GM12801 (cell line): ENCODE measurements around the gene MYF6.

Source experiments
- TF ChIP-seq, protein P1 (sequence below): IDR thresholded peaks from one replicate; pipeline ENCODE4 v1.5.1; 2011; ENCODE audit warnings: control low read depth; ENCODE audit not compliant: insufficient read length; ENCODE audit errors: extremely low read depth

Gene MYF6

DNA sequence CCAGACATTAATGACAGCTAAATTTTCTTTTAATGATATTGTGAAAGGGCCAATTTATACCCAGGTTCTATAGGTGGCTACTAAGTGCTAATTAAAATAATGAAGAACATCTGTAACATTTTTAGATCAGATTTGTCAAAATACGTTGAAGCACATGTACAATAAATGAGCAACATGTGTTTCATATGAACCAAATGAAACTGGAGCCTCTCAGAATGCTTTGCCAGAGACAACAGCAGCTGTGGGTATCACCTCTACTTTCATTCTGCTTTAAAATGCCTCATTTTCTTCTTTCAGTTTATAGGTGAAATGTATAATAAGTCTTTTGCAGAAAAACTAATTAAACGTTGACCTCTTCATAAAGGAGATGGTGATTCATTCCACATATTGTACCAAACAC lies 26.1 kb upstream of the MYF6 start:
- TF ChIP-seq, protein P1, sequence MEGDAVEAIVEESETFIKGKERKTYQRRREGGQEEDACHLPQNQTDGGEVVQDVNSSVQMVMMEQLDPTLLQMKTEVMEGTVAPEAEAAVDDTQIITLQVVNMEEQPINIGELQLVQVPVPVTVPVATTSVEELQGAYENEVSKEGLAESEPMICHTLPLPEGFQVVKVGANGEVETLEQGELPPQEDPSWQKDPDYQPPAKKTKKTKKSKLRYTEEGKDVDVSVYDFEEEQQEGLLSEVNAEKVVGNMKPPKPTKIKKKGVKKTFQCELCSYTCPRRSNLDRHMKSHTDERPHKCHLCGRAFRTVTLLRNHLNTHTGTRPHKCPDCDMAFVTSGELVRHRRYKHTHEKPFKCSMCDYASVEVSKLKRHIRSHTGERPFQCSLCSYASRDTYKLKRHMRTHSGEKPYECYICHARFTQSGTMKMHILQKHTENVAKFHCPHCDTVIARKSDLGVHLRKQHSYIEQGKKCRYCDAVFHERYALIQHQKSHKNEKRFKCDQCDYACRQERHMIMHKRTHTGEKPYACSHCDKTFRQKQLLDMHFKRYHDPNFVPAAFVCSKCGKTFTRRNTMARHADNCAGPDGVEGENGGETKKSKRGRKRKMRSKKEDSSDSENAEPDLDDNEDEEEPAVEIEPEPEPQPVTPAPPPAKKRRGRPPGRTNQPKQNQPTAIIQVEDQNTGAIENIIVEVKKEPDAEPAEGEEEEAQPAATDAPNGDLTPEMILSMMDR = no peak

DNA sequence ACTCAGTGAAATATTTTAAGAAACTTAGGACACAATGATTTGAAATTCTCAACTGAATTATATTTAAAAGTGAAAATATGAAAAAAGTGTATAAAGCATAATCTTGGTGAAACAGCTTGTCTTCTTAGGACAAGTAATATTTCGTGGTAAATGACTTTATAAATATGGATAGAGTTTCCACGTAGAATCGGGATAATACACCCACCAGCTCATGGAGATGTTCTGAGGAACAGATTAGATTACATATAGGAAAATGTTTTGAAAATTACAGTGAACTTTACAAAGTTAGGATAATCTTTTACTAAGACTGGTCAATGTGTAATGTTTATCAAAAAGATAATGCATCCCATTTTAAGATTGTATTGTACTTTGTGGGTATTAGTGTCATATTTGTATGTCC lies 25.6 kb upstream of the MYF6 start:
- TF ChIP-seq, protein P1 = no peak

DNA sequence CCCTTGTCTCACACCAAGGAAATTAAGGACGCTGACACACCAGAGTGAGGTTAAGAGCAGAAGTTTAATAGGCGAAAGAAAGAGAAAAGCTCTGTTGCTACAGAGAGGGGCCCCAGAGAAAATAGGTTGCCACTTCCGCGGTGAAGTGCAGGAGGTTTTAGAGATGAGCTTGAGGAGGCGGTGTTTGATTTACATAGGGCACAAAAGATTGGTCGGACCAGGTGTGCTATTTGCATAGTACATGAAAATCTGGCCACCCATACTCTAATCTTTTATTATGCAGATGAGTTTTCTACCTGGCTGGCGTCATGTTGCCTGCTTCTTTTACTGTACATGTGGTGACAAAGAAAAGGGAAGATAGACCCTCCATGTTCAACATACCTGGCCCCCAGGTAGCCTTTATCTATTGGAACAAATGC lies 23.3 kb upstream of the MYF6 start:
- TF ChIP-seq, protein P1 = no peak

DNA sequence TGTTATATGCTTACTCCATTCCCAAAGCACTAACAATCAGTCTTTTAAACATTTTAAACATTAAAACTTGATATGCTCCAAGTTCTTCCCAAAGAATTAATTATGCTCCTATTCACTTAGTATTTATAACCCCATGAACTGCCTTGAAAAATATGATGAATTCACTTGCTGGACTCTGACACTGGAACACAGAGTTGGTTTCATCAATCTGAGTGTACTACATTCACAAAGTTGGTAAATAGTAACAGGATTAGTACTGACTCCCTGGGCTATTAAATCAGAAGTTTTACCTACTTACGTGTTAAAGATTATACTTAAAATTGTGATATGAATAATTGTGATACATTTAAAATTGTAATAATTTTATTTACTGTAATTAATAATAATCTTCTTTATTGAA lies 17.3 kb upstream of the MYF6 start:
- TF ChIP-seq, protein P1 = no peak

DNA sequence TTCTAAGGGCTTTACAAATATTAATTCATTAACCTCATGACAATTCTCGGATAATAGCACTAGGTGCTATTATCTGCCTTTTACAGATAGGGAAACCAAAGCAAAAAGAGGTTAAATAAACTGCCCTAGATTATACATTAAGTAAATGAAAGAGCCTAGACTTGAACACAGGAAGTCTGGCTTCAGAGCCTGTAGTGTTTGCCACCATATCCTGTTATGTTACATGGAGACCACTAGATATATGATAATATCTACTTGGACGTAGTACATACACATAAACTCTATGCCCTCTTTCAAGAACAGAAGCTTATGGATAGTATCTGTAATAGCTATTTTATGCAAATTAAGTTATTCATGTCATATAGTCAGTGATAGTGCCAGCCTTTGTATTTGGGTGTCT lies 16.9 kb upstream of the MYF6 start:
- TF ChIP-seq, protein P1 = no peak

DNA sequence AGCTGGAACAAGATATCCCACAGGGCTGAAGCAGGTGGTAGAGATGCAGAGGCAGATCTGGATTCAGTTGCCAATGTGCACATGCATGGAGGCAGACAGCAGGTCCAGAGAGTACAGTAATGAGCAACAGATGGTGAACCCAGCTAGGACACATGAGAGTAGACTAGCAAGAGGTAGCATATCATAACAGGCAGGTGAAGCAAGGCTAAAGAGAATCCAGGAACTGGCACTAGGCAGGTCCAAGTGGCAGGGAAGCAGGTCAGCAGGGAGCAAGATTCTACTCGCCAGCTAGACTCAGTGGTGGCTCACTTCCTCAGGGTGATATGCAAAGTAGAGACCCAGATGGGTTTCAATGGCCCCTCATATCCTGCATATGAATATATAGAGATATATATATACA lies 15.3 kb upstream of the MYF6 start:
- TF ChIP-seq, protein P1 = no peak

DNA sequence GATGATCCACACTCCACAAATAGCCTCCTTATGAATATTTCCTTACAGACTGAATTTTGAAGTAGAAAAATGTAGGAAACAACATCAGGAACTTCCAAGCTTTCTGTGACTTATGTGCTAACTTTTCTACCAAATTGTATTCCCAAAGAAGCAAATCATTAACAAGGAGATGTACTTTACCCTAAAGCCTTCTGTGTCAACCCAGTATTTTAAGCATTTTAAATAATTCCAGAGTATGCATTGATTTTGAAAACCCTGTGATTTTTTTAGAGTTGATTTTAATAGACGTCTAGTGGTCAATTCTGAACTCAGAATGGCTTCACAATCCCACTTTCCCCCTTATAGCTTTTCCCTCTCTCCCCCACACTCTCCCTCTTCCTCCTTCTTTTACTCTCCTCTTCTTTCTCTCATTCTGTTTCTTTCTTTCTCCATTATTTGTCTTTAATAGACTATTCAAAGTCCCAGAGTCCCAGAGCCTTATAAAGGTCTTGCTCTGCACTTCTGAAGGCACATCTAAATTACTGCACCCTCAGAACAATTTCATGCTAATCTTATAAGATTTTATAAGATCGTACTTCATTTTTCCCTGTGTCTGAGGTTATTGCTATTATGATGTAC lies 10.1 kb upstream of the MYF6 start:
- TF ChIP-seq, protein P1 = no peak

DNA sequence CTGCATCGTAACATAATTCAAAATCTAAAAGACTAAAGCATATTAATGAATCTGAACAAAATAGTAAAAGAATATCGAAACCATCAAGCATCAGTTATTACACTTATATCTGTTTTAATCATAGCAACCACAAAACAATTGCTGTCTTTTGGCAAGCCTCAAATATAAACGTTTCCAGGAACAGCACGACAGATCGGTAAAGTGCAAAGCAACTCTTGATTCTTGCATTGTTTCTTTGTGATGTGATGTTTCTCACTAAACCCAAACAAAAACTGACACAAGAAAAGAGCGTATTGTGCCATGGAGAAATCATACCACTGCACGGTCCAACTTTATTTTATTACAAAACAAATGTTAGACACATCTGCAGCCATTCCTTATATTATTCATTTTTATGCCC lies 9.2 kb upstream of the MYF6 start:
- TF ChIP-seq, protein P1 = no peak
